H9 (cell line): ENCODE results near the gene ZMAT5. TPM values are rescaled to one million over a fixed set of nuclear protein-coding genes. Genes with fewer than 3 reads are reported as not detected.
A peak's percentile ranks its signal among the peaks of the same experiment; 100 is the strongest.

ENCODE experiments used
- DNase-seq: peaks from one replicate; pipeline ENCODE4 v3.0.0-alpha.2; 2017
- H2AFZ ChIP-seq: one replicate; pipeline ENCODE4 v1.6.1; 2013; ENCODE audit warnings: mild to moderate bottlenecking, low read length, control low read depth, moderate library complexity
- H2AK5ac ChIP-seq: 2 replicates; pipeline ENCODE4 v1.6.1; 2013; ENCODE audit warnings: low read length, control low read depth, mixed read lengths; ENCODE audit not compliant: insufficient read length
- H2BK120ac ChIP-seq: one replicate; pipeline ENCODE4 v1.6.1; 2013; ENCODE audit warnings: low read depth, mild to moderate bottlenecking, low read length, control low read depth, inconsistent platforms; ENCODE audit not compliant: poor library complexity, severe bottlenecking
- H2BK12ac ChIP-seq: 2 replicates; pipeline ENCODE4 v1.6.1; 2013; ENCODE audit warnings: low read length, control low read depth, mixed read lengths, low read depth; ENCODE audit not compliant: insufficient read length
- H2BK15ac ChIP-seq: 2 replicates; pipeline ENCODE4 v1.6.1; 2013; ENCODE audit warnings: low read depth, low read length, control low read depth
- H2BK20ac ChIP-seq: one replicate; pipeline ENCODE4 v1.6.1; 2013; ENCODE audit warnings: low read depth, mild to moderate bottlenecking, low read length, control low read depth, inconsistent platforms; ENCODE audit not compliant: poor library complexity, severe bottlenecking
- H2BK5ac ChIP-seq: 2 replicates; pipeline ENCODE4 v1.6.1; 2013; ENCODE audit warnings: low read length, control low read depth, mixed read lengths; ENCODE audit not compliant: insufficient read length
- H3K14ac ChIP-seq: 2 replicates; pipeline ENCODE4 v1.6.1; 2013; ENCODE audit warnings: low read length, control low read depth; ENCODE audit not compliant: insufficient read depth
- H3K18ac ChIP-seq: 2 replicates; pipeline ENCODE4 v1.6.1; 2013; ENCODE audit warnings: low read depth, mild to moderate bottlenecking, mixed read lengths, low read length, control low read depth; ENCODE audit not compliant: insufficient read length
- H3K23ac ChIP-seq: 2 replicates; pipeline ENCODE4 v1.6.1; 2013; ENCODE audit warnings: low read length, control low read depth, mixed read lengths, low read depth; ENCODE audit not compliant: insufficient read length
- H3K23me2 ChIP-seq: 2 replicates; pipeline ENCODE4 v1.6.1; 2013; ENCODE audit warnings: low read depth, mild to moderate bottlenecking, mixed read lengths, low read length, control low read depth; ENCODE audit not compliant: insufficient read length, poor library complexity, severe bottlenecking
- H3K27ac ChIP-seq: 2 replicates; pipeline ENCODE4 v1.5.1; 2013; ENCODE audit warnings: low read length, control low read depth, mixed read lengths, low read depth; ENCODE audit not compliant: insufficient read length
- H3K27me3 ChIP-seq: 2 replicates; pipeline ENCODE4 v1.6.1; 2013; ENCODE audit warnings: low read length, control low read depth, inconsistent platforms; ENCODE audit not compliant: insufficient read depth
- H3K4ac ChIP-seq: 2 replicates; pipeline ENCODE4 v1.6.1; 2013; ENCODE audit warnings: low read depth, mild to moderate bottlenecking, control low read depth, inconsistent platforms, low read length, moderate library complexity
- H3K4me1 ChIP-seq: 2 replicates; pipeline ENCODE4 v1.6.1; 2013; ENCODE audit warnings: low read length, control low read depth, inconsistent platforms; ENCODE audit not compliant: insufficient read depth
- H3K4me2 ChIP-seq: 2 replicates; pipeline ENCODE4 v1.6.1; 2013; ENCODE audit warnings: low read length, control low read depth, mixed read lengths; ENCODE audit not compliant: insufficient read length, insufficient read depth
- H3K56ac ChIP-seq: 2 replicates; pipeline ENCODE4 v1.6.1; 2013; ENCODE audit warnings: low read depth, mild to moderate bottlenecking, mixed read lengths, low read length, control low read depth; ENCODE audit not compliant: insufficient read length
- H3K79me1 ChIP-seq: 2 replicates; pipeline ENCODE4 v1.6.1; 2013; ENCODE audit warnings: low read depth, mild to moderate bottlenecking, moderate library complexity, low read length, control low read depth, inconsistent platforms; ENCODE audit not compliant: insufficient read depth, poor library complexity, severe bottlenecking
- H3K79me2 ChIP-seq: 2 replicates; pipeline ENCODE4 v1.6.1; 2013; ENCODE audit warnings: low read length, control low read depth, inconsistent platforms; ENCODE audit not compliant: insufficient read depth
- H3K9ac ChIP-seq: 2 replicates; pipeline ENCODE4 v1.6.1; 2013; ENCODE audit warnings: low read length, control low read depth, mixed read lengths; ENCODE audit not compliant: insufficient read length; ENCODE audit errors: extremely low read depth
- H3K9me3 ChIP-seq: one replicate; pipeline ENCODE4 v1.6.1; 2013; ENCODE audit warnings: low read depth, low read length, inconsistent platforms; ENCODE audit not compliant: control insufficient read depth
- H3T11ph ChIP-seq: one replicate; pipeline ENCODE4 v1.6.1; 2013; ENCODE audit warnings: mild to moderate bottlenecking, low read length, control low read depth, inconsistent platforms
- H4K20me1 ChIP-seq: one replicate; pipeline ENCODE4 v1.6.1; 2013; ENCODE audit not compliant: control insufficient read depth, insufficient read length, insufficient read depth
- H4K5ac ChIP-seq: 2 replicates; pipeline ENCODE4 v1.6.1; 2013; ENCODE audit warnings: low read depth, mild to moderate bottlenecking, mixed read lengths, low read length, control low read depth; ENCODE audit not compliant: insufficient read length
- H4K8ac ChIP-seq: replicated peaks from 2 replicates; pipeline ENCODE4 v1.6.1; 2013; ENCODE audit warnings: low read length, control low read depth, mixed read lengths, low read depth; ENCODE audit not compliant: insufficient read length
- H4K91ac ChIP-seq: 2 replicates; pipeline ENCODE4 v1.6.1; 2013; ENCODE audit warnings: low read depth, mild to moderate bottlenecking, moderate library complexity, mixed read lengths, low read length, control low read depth; ENCODE audit not compliant: insufficient read length
- H3K27ac Mint-ChIP-seq, 3 experiments: 2 replicates in 2 of 3; 3 replicates in 1 of 3; pipeline ENCODE4 v1.8.0; 2020 to 2021; ENCODE audit warnings: mixed read lengths in 3 of 3, mild to moderate bottlenecking in 1 of 3, moderate library complexity in 1 of 3
- H3K27me3 Mint-ChIP-seq: 2 replicates; pipeline ENCODE4 v1.8.0; 2021; ENCODE audit warnings: low read depth, mild to moderate bottlenecking, moderate library complexity, mixed read lengths
- H3K36me3 Mint-ChIP-seq, 3 experiments: 2 replicates in 2 of 3; 3 replicates in 1 of 3; pipeline ENCODE4 v1.8.0; 2020 to 2021; ENCODE audit warnings: low read depth in 3 of 3, mixed read lengths in 3 of 3; ENCODE audit not compliant: insufficient read depth in 1 of 3
- H3K4me1 Mint-ChIP-seq, 2 experiments: 2 replicates each; pipeline ENCODE4 v1.8.0; 2020; ENCODE audit warnings: mixed read lengths in 2 of 2
- H3K4me3 Mint-ChIP-seq, 2 experiments: 2 replicates in 1 of 2; 3 replicates in 1 of 2; pipeline ENCODE4 v1.8.0; 2020 to 2021; ENCODE audit warnings: mild to moderate bottlenecking in 2 of 2, mixed read lengths in 2 of 2, moderate library complexity in 1 of 2
- H3K9me3 Mint-ChIP-seq, 2 experiments: 2 replicates in 1 of 2; 3 replicates in 1 of 2; pipeline ENCODE4 v1.8.0; 2020; ENCODE audit warnings: mild to moderate bottlenecking in 2 of 2, mixed read lengths in 2 of 2, moderate library complexity in 1 of 2
- WGBS: extraction: QIAGEN DNeasy Blood & Tissue Kit; methylation state at CpG from one replicate; pipeline ENCODE4 v1.1.7; 2013; ENCODE audit warnings: missing lambda C conversion rate, low lambda C conversion rate, mixed read lengths; ENCODE audit not compliant: insufficient read length; ENCODE audit errors: extremely low coverage; 5-methylcytosine and 5-hydroxymethylcytosine counted together
- total RNA-seq: library from RNA; stranded (reverse); gene quantifications from 2 replicates; pipeline ENCODE4 v1.2.1, GENCODE V29; 2021
- TF ChIP-seq, protein P1 (sequence below): fragments of 200-600 bp; sonication (generic); conservative IDR thresholded peaks from 3 replicates; pipeline ENCODE4 v1.8.0; 2021; ENCODE audit warnings: antibody characterized with exemption, mild to moderate bottlenecking

ZMAT5 gene
- total RNA-seq, 1 experiment from 2014 or later: 13.9 TPM

DNA sequence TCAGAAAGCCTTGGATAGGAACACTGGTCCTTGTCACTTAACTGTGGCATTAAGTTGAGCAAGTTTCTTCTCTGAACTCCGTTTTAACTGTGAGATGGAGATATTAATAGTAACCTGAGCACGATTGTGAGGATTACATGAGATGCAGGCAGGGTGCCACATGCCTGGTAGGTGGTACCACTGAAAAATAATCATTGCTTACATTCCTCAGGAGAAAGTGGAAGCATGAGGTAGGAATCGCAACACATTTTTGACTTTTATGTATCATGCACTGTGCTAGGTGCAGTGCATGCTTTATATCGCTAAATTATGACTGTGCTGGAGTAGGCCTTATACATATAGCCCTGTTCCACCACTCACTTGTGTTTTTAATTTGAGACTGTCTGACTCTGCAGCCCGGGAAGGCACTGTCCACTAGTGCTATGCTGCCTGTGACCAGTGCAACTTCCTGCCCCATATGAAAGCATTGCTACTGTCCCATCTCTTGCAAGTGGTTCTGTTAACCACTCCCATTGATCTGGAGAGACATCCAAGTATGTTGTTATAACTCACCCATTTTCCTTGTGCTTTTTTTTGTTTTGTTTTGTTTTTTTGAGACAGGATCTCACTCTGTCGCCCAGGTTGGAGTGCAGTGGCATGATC, 1.4 kb upstream of the ZMAT5 start:
- H3K4me2 ChIP-seq: peak overlapping the region; percentile 90
- H3T11ph ChIP-seq: no peak overlapping the region
- Mint-ChIP-seq H3K9me3 (no peaks in the 10 kb centered on the region), H3K36me3 (peaks cover 12 to 29% (median 24%) of the 10 kb centered on the region in 3 experiments; a peak in 6 of 7 replicates), H3K27ac (peak overlapping the region; percentile 40 to 100 (median 99); a peak in 2 of 7 replicates), H3K4me1 (peaks cover 15 to 17% of the 10 kb centered on the region in 2 experiments), H3K27me3 (peaks cover 5% of the 10 kb centered on the region; the same call in 1 of the 2 replicates), H3K4me3 (peak overlapping the region; percentile 100)
- H4K8ac ChIP-seq: no peak overlapping the region
- H3K9ac ChIP-seq: peak overlapping the region; percentile 100
- peaks cover 13% of the 10 kb centered on the region for H3K23me2 ChIP-seq
- H2AK5ac ChIP-seq: no peak overlapping the region
- no peak overlapping the region for H3K4ac ChIP-seq
- no peak overlapping the region for H2BK20ac ChIP-seq
- no peaks in the 10 kb centered on the region for H3K27me3 ChIP-seq
- H2AFZ ChIP-seq: no peak overlapping the region
- no peak overlapping the region for H3K23ac ChIP-seq
- H2BK15ac ChIP-seq: no peak overlapping the region
- TF ChIP-seq, protein P1, sequence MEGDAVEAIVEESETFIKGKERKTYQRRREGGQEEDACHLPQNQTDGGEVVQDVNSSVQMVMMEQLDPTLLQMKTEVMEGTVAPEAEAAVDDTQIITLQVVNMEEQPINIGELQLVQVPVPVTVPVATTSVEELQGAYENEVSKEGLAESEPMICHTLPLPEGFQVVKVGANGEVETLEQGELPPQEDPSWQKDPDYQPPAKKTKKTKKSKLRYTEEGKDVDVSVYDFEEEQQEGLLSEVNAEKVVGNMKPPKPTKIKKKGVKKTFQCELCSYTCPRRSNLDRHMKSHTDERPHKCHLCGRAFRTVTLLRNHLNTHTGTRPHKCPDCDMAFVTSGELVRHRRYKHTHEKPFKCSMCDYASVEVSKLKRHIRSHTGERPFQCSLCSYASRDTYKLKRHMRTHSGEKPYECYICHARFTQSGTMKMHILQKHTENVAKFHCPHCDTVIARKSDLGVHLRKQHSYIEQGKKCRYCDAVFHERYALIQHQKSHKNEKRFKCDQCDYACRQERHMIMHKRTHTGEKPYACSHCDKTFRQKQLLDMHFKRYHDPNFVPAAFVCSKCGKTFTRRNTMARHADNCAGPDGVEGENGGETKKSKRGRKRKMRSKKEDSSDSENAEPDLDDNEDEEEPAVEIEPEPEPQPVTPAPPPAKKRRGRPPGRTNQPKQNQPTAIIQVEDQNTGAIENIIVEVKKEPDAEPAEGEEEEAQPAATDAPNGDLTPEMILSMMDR: no peak
- no peaks in the 10 kb centered on the region for H4K20me1 ChIP-seq
- H3K18ac ChIP-seq: no peak overlapping the region
- no peak overlapping the region for H4K91ac ChIP-seq
- H4K5ac ChIP-seq: no peak overlapping the region
- peaks cover 7% of the 10 kb centered on the region; the same call in 1 of the 2 replicates for H3K79me2 ChIP-seq
- peaks cover 2% of the 10 kb centered on the region; the same call in 1 of the 2 replicates for H3K4me1 ChIP-seq
- H2BK120ac ChIP-seq: no peak overlapping the region
- H3K9me3 ChIP-seq: no peaks in the 10 kb centered on the region
- no CpG with 5 or more reads among the region's 6 CpGs for WGBS
- H3K27ac ChIP-seq: no peak overlapping the region
- no peak overlapping the region for H2BK5ac ChIP-seq
- no peak overlapping the region for H2BK12ac ChIP-seq
- no peak for DNase-seq
- H3K56ac ChIP-seq: no peak overlapping the region
- H3K79me1 ChIP-seq: no peaks in the 10 kb centered on the region
- H3K14ac ChIP-seq: no peak overlapping the region
